H1 (cell line): Measurements from ENCODE around the gene GPSM1. TPM values are rescaled to one million over a fixed set of nuclear protein-coding genes. Genes with fewer than 3 reads are reported as not detected.
A peak's percentile ranks its signal among the peaks of the same experiment; 100 is the strongest.

Experiments used
- CTCF ChIA-PET: fragments of 300-600 bp; sonication (Branson Sonifier 250); formaldehyde crosslinking; loops from one replicate; lab custom pipeline; 2021; ENCODE audit not compliant: partially characterized antibody; lab: Charles Lee
- POLR2A ChIA-PET: fragments of 300-600 bp; sonication (Branson Sonifier 250); formaldehyde crosslinking; loops from one replicate; lab custom pipeline; 2021; ENCODE audit warnings: inconsistent platforms; ENCODE audit not compliant: partially characterized antibody; lab: Charles Lee
- DNase-seq, 2 experiments: peaks; one replicate each; pipeline versions ENCODE4 v3.0.0 to v3.0.0-alpha.2; 2010 to 2022; ENCODE audit warnings: low spot score in 2 of 2, low read depth in 1 of 2, mixed read lengths in 1 of 2
- FAIRE-seq: peaks from 2 replicates; lab custom pipeline; 2011; peaks lifted over from hg19 to GRCh38; lab: Jason Lieb, UNC
- H2AFZ ChIP-seq: 2 replicates; pipeline ENCODE4 v1.8.1; 2012; ENCODE audit warnings: low read length, inconsistent platforms
- H2AK5ac ChIP-seq: 2 replicates; pipeline ENCODE4 v1.6.1; 2013; ENCODE audit warnings: low read depth, low read length
- H2BK120ac ChIP-seq: replicated peaks from 2 replicates; pipeline ENCODE3; 2013; ENCODE audit warnings: low read depth, low read length, inconsistent platforms
- H2BK12ac ChIP-seq: 2 replicates; pipeline ENCODE4 v1.6.1; 2013; ENCODE audit warnings: low read depth, low read length
- H2BK15ac ChIP-seq: 2 replicates; pipeline ENCODE4 v1.6.1; 2013; ENCODE audit warnings: low read length
- H2BK20ac ChIP-seq: 2 replicates; pipeline ENCODE4 v1.6.1; 2013; ENCODE audit warnings: low read length
- H2BK5ac ChIP-seq: 2 replicates; pipeline ENCODE4 v1.6.1; 2013; ENCODE audit warnings: low read depth, low read length
- H3K14ac ChIP-seq: 2 replicates; pipeline ENCODE4 v1.6.1; 2013; ENCODE audit warnings: inconsistent platforms; ENCODE audit not compliant: insufficient read length
- H3K18ac ChIP-seq: 2 replicates; pipeline ENCODE4 v1.6.1; 2013; ENCODE audit warnings: low read length; ENCODE audit errors: extremely low read depth
- H3K23ac ChIP-seq: 2 replicates; pipeline ENCODE4 v1.6.1; 2013; ENCODE audit warnings: inconsistent platforms; ENCODE audit not compliant: insufficient read length
- H3K23me2 ChIP-seq: 2 replicates; pipeline ENCODE4 v1.6.1; 2013; ENCODE audit warnings: low read depth, low read length
- H3K27ac ChIP-seq: 2 replicates; pipeline ENCODE4 v1.6.1; 2011; ENCODE audit warnings: low read depth, low read length, inconsistent platforms
- H3K27me3 ChIP-seq, 4 experiments: replicated peaks in 1 of 4; 1 replicate in 1 of 4; 2 replicates in 3 of 4; pipeline versions ENCODE4 v1.6.1 to v1.8.1; 2011 to 2013; ENCODE audit warnings: low read length in 3 of 4, mild to moderate bottlenecking in 3 of 4, inconsistent platforms in 2 of 4, mixed read lengths in 2 of 4, moderate library complexity in 1 of 4; ENCODE audit not compliant: control insufficient read depth in 3 of 4, insufficient read depth in 3 of 4; ENCODE audit errors: extremely low read depth in 1 of 4
- H3K36me3 ChIP-seq, 4 experiments: 2 replicates each; pipeline versions ENCODE4 v1.6.1 to v1.8.1; 2011 to 2013; ENCODE audit warnings: mild to moderate bottlenecking in 4 of 4, low read length in 3 of 4, moderate library complexity in 2 of 4, control low read depth in 1 of 4, inconsistent platforms in 1 of 4; ENCODE audit not compliant: insufficient read depth in 4 of 4, control insufficient read depth in 2 of 4
- H3K4ac ChIP-seq: replicated peaks from 2 replicates; pipeline ENCODE3; 2013; ENCODE audit warnings: low read length, low read depth, mixed read lengths, inconsistent platforms; ENCODE audit not compliant: insufficient read length
- H3K4me1 ChIP-seq, 4 experiments: replicated peaks in 1 of 4; 1 replicate in 1 of 4; 2 replicates in 3 of 4; pipeline versions ENCODE4 v1.6.1 to v1.8.1; 2011 to 2013; ENCODE audit warnings: low read length in 3 of 4, inconsistent platforms in 2 of 4, mixed read lengths in 1 of 4; ENCODE audit not compliant: insufficient read depth in 4 of 4, control insufficient read depth in 3 of 4
- H3K4me2 ChIP-seq, 2 experiments: 2 replicates each; pipeline versions ENCODE4 v1.6.1 to v1.8.1; 2011 to 2013; ENCODE audit warnings: low read depth in 2 of 2, low read length in 2 of 2, control low read depth in 1 of 2, inconsistent platforms in 1 of 2, mild to moderate bottlenecking in 1 of 2; ENCODE audit not compliant: insufficient read depth in 1 of 2
- H3K4me3 ChIP-seq, 4 experiments: fragments of 200-600, 300-600 bp in 1 of 4; sonication (generic), shearing (Covaris generic), sonication (Bioruptor Twin) in 1 of 4; 2 replicates each; pipeline versions ENCODE4 v1.5.1 to v1.8.1; 2011 to 2016; ENCODE audit warnings: low read length in 4 of 4, low read depth in 3 of 4, control low read depth in 2 of 4, inconsistent platforms in 2 of 4, mild to moderate bottlenecking in 2 of 4, mixed read lengths in 1 of 4, moderate library complexity in 1 of 4; ENCODE audit not compliant: insufficient read depth in 2 of 4; ENCODE audit errors: extremely low read depth in 1 of 4
- H3K56ac ChIP-seq: replicated peaks from 2 replicates; pipeline ENCODE3; 2013; ENCODE audit warnings: low read depth, mild to moderate bottlenecking, mixed read lengths, low read length, inconsistent platforms; ENCODE audit not compliant: insufficient read length
- H3K79me1 ChIP-seq: 2 replicates; pipeline ENCODE4 v1.6.1; 2013; ENCODE audit warnings: low read depth, low read length, control low read depth
- H3K79me2 ChIP-seq, 2 experiments: 2 replicates each; pipeline versions ENCODE4 v1.6.1 to v1.8.1; 2012 to 2013; ENCODE audit warnings: low read length in 2 of 2, mild to moderate bottlenecking in 2 of 2, inconsistent platforms in 1 of 2; ENCODE audit not compliant: insufficient read depth in 2 of 2, control insufficient read depth in 1 of 2
- H3K9ac ChIP-seq, 4 experiments: replicated peaks in 1 of 4; 1 replicate in 1 of 4; 2 replicates in 3 of 4; pipeline versions ENCODE4 v1.6.1 to v1.8.1; 2011 to 2013; ENCODE audit warnings: low read depth in 3 of 4, low read length in 3 of 4, control low read depth in 2 of 4, mild to moderate bottlenecking in 2 of 4, moderate library complexity in 2 of 4, inconsistent platforms in 1 of 4; ENCODE audit errors: extremely low read depth in 1 of 4
- H3K9me3 ChIP-seq, 2 experiments: 2 replicates each; pipeline versions ENCODE4 v1.6.1 to v1.8.1; 2012 to 2013; ENCODE audit warnings: mild to moderate bottlenecking in 2 of 2, moderate library complexity in 2 of 2, control low read depth in 1 of 2, inconsistent platforms in 1 of 2, low read depth in 1 of 2, low read length in 1 of 2, mixed read lengths in 1 of 2; ENCODE audit not compliant: insufficient read depth in 2 of 2
- H4K20me1 ChIP-seq, 2 experiments: replicated peaks in 1 of 2; 2 replicates each; pipeline versions ENCODE3 to v1.8.1; 2011 to 2013; ENCODE audit warnings: inconsistent platforms in 2 of 2, low read length in 2 of 2, mild to moderate bottlenecking in 1 of 2; ENCODE audit not compliant: insufficient read depth in 2 of 2, control insufficient read depth in 1 of 2
- H4K5ac ChIP-seq: 2 replicates; pipeline ENCODE4 v1.6.1; 2013; ENCODE audit warnings: low read length, low read depth, mixed read lengths, inconsistent platforms; ENCODE audit not compliant: insufficient read length
- H4K8ac ChIP-seq: 2 replicates; pipeline ENCODE4 v1.8.0; 2013; ENCODE audit warnings: mild to moderate bottlenecking, moderate library complexity, low read length, inconsistent platforms; ENCODE audit not compliant: insufficient read depth; ENCODE audit errors: extremely low read depth
- H4K91ac ChIP-seq: replicated peaks from 2 replicates; pipeline ENCODE3; 2013; ENCODE audit warnings: low read length, mixed read lengths, inconsistent platforms; ENCODE audit not compliant: insufficient read length
- KDM4A ChIP-seq: IDR thresholded peaks from one replicate; pipeline ENCODE4 v1.7.1; 2012; ENCODE audit warnings: low read depth, mild to moderate bottlenecking, moderate library complexity, low read length, inconsistent platforms; ENCODE audit not compliant: severe bottlenecking
- MAX ChIP-seq: IDR thresholded peaks from 2 replicates; pipeline ENCODE4 v1.6.1; 2012; ENCODE audit warnings: inconsistent platforms
- POLR2A ChIP-seq, 2 experiments: IDR thresholded peaks; 1 replicate in 1 of 2; 2 replicates in 1 of 2; pipeline ENCODE4 v1.6.1; 2011; ENCODE audit warnings: low read depth in 2 of 2, low read length in 2 of 2, mild to moderate bottlenecking in 2 of 2; ENCODE audit errors: control extremely low read depth in 1 of 2
- POU5F1 ChIP-seq: IDR thresholded peaks from 2 replicates; pipeline ENCODE4 v1.6.1; 2011; ENCODE audit warnings: low read depth, mild to moderate bottlenecking, low read length, moderate library complexity
- WGBS, 2 experiments: shearing (Covaris generic) in 1 of 2; methylation state at CpG; one replicate each; pipeline versions ENCODE4 v1.1.6 to v1.1.7; 2013 to 2015; ENCODE audit warnings: low lambda C conversion rate in 2 of 2, mixed read lengths in 2 of 2, inconsistent platforms in 1 of 2, low coverage in 1 of 2, missing lambda C conversion rate in 1 of 2; ENCODE audit not compliant: insufficient replicate concordance in 2 of 2, insufficient coverage in 1 of 2, insufficient read length in 1 of 2; ENCODE audit errors: extremely low coverage in 1 of 2, missing lambda C conversion rate in 1 of 2; 5-methylcytosine and 5-hydroxymethylcytosine counted together
- polyA plus RNA-seq, 7 experiments: library from polyadenylated mRNA; depleted of rRNA in 3 of 7; stranded (reverse) in 5 of 7; unstranded in 2 of 7; fragments of >200 nt in 5 of 7; fragments of 200-250 nt in 2 of 7; gene quantifications; 1 replicate in 5 of 7; 2 replicates in 1 of 7; 4 replicates in 1 of 7; pipeline versions ENCODE4 v1.2.1 to v1.2.3, GENCODE V29; 2011 to 2013; ENCODE audit warnings: missing spikeins in 2 of 7, mixed read lengths in 2 of 7
- total RNA-seq: library from RNA; stranded (reverse); fragmentation: NEBNext Ultra II Directional; extraction: Animal tissue kit (Norgen Biotek cat#: 25700); gene quantifications from 2 replicates; pipeline ENCODE4 v1.2.1, GENCODE V29; 2021
- TF ChIP-seq, protein P1 (sequence below), 3 experiments: IDR thresholded peaks; 1 replicate in 2 of 3; 2 replicates in 1 of 3; pipeline versions ENCODE4 v1.5.1 to v1.6.1; 2011; ENCODE audit warnings: low read length in 3 of 3, mild to moderate bottlenecking in 3 of 3, inconsistent platforms in 2 of 3, low read depth in 1 of 3, moderate library complexity in 1 of 3; ENCODE audit not compliant: insufficient read depth in 1 of 3; ENCODE audit errors: control extremely low read depth in 1 of 3

The GPSM1 gene
- total and polyA plus RNA-seq, 2 of the 8 experiments (the other 6 are each of a cell fraction or from before 2014, with no cell fraction given): 12.8 to 18.0 TPM

GRCh38 chr9:136399176-136400037, 72.1 kb downstream of the GPSM1 start:
- no peak overlapping the region for H3K14ac ChIP-seq
- H4K20me1 ChIP-seq: peaks cover 4 to 14% of the 10 kb centered on the region in 2 experiments
- FAIRE-seq: no peak
- TF ChIP-seq POLR2A (IDR thresholded peaks at IDR 0.05; ENCODE audit: control extremely low read depth in 1 of 2, low read depth in 2 of 2, low read length in 2 of 2): 0 out of 3 replicates have a peak, but pooled peaks of 1 of the 2 experiments have one; percentile 24
- TF ChIP-seq MAX: peak; percentile 52; the same call in 1 of the 2 replicates
- TF ChIP-seq POU5F1: no peak
- peak; percentile 47 for TF ChIP-seq KDM4A
- TF ChIP-seq, protein P1, sequence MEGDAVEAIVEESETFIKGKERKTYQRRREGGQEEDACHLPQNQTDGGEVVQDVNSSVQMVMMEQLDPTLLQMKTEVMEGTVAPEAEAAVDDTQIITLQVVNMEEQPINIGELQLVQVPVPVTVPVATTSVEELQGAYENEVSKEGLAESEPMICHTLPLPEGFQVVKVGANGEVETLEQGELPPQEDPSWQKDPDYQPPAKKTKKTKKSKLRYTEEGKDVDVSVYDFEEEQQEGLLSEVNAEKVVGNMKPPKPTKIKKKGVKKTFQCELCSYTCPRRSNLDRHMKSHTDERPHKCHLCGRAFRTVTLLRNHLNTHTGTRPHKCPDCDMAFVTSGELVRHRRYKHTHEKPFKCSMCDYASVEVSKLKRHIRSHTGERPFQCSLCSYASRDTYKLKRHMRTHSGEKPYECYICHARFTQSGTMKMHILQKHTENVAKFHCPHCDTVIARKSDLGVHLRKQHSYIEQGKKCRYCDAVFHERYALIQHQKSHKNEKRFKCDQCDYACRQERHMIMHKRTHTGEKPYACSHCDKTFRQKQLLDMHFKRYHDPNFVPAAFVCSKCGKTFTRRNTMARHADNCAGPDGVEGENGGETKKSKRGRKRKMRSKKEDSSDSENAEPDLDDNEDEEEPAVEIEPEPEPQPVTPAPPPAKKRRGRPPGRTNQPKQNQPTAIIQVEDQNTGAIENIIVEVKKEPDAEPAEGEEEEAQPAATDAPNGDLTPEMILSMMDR (IDR thresholded peaks at IDR 0.05; ENCODE audit: control extremely low read depth in 1 of 3, insufficient read depth in 1 of 3, low read depth in 1 of 3, low read length in 3 of 3): no peak
- CTCF ChIA-PET: interaction anchor here (0.6 to 3.4 kb wide), 5 partner anchors 9 to 272 kb away, joined by 3 to 26 read pairs (median 3); no protein-coding TSS in a partner anchor
- H3K27ac ChIP-seq: peak overlapping the region; percentile 29; the same call in 1 of the 2 replicates
- H4K91ac ChIP-seq: no peak overlapping the region
- H2AK5ac ChIP-seq: no peak overlapping the region
- H2BK120ac ChIP-seq: no peak overlapping the region
- POLR2A ChIA-PET: interaction anchor here (0.6 to 14.6 kb wide), 10 partner anchors 12 to 257 kb away, joined by 3 to 139 read pairs (median 16); partner anchors contain the start of genes DNLZ, ENTR1 and PMPCA
- H3K4me2 ChIP-seq: peak overlapping the region; percentile 81 to 95
- peaks cover 31 to 51% (median 44%) of the 10 kb centered on the region in 4 experiments for H3K36me3 ChIP-seq
- H3K56ac ChIP-seq: no peak overlapping the region
- H3K9me3 ChIP-seq: no peaks in the 10 kb centered on the region
- peak overlapping the region; percentile 73 to 84 (median 79) for H3K4me3 ChIP-seq
- no peak overlapping the region; the same call in 1 of the 2 replicates for H3K18ac ChIP-seq
- H3K27me3 ChIP-seq: no peaks in the 10 kb centered on the region
- no peak overlapping the region for H4K5ac ChIP-seq
- H3K9ac ChIP-seq: peak overlapping the region; percentile 46 to 76 (median 74); a peak in 6 of 7 replicates
- no peak for DNase-seq
- peak overlapping the region; percentile 81 for H4K8ac ChIP-seq
- peaks cover 6% of the 10 kb centered on the region; the same call in 1 of the 2 replicates for H3K23me2 ChIP-seq
- peaks cover 0 to 10% (median 7%) of the 10 kb centered on the region in 4 experiments; a peak in 5 of 7 replicates for H3K4me1 ChIP-seq
- peaks cover 10% of the 10 kb centered on the region; the same call in 1 of the 2 replicates for H3K79me1 ChIP-seq
- no peak overlapping the region for H2BK15ac ChIP-seq
- 15% methylated on average over 48 of the region's 67 CpGs; no CpG with 5 or more reads in 1 of the 2 experiments for WGBS, 2 experiments
- H3K23ac ChIP-seq: no peak overlapping the region
- H2BK5ac ChIP-seq: peak overlapping the region; percentile 67; the same call in 1 of the 2 replicates
- peak overlapping the region; percentile 57 for H3K4ac ChIP-seq
- no peak overlapping the region for H2AFZ ChIP-seq
- H2BK12ac ChIP-seq: no peak overlapping the region
- peaks cover 0 to 26% of the 10 kb centered on the region in 2 experiments; a peak in 2 of 4 replicates for H3K79me2 ChIP-seq
- no peak overlapping the region for H2BK20ac ChIP-seq
